LNCaP clone FGC (cell line): ENCODE measurements around the gene SBF2.
A peak's percentile ranks its signal among the peaks of the same experiment; 100 is the strongest.
"Not testable (repeated sequence)": the region's sequence is repeated elsewhere in the genome, so short reads cannot be mapped to it uniquely, and the experiment has no call there.

Source experiments
- DNase-seq: peaks from one replicate; pipeline ENCODE4 v3.0.0-alpha.2; 2011; ENCODE audit warnings: low read depth
- H3K4me3 ChIP-seq: 2 replicates; pipeline ENCODE4 v1.5.1; 2011; ENCODE audit warnings: mild to moderate bottlenecking, low read depth, low read length, control low read depth
- TF ChIP-seq, protein P1 (sequence below): IDR thresholded peaks from 2 replicates; pipeline ENCODE4 v1.5.1; 2012; ENCODE audit warnings: mild to moderate bottlenecking; ENCODE audit not compliant: control insufficient read depth, insufficient read depth; ENCODE audit errors: extremely low read depth

The SBF2 gene

DNA sequence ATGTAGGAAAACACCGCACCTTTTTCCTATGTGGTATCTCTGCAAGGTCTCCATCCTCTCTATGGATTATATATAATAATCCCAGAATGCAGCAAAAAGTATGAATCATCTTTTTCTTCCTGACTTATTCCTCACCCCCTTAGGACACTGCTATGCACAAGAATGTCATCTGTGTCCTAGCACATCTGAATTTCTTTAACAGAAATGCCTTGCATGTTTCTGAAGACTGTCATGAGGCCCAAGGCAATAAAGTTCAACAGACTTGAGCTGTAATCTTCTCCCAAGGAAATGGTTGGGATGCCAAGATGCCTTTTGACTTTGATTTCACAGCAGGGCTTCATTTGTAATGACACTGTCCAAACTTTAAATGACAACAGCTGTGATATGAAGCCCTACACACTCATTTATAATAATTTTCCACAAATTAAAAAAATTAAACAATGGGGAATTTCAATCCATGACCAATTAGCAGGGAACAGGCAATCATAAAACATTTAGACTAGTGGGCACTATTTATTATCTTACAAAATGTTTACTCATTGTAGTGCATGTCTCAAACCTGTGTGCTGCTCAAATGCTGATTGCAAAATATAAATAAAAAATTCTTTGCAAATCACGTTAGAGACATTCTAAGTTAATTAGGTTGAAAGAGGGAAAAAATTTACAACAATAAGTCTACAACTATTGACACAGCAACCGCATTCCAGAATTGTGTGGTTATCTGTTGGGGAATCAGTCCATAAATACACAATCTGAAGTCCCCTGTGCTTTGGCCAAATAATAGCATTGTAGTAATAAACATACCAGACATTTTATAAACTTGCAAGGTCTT is 387.8 kb downstream of the SBF2 start:
- no peak overlapping the region for H3K4me3 ChIP-seq
- peak; percentile 63 for DNase-seq
- TF ChIP-seq, protein P1, sequence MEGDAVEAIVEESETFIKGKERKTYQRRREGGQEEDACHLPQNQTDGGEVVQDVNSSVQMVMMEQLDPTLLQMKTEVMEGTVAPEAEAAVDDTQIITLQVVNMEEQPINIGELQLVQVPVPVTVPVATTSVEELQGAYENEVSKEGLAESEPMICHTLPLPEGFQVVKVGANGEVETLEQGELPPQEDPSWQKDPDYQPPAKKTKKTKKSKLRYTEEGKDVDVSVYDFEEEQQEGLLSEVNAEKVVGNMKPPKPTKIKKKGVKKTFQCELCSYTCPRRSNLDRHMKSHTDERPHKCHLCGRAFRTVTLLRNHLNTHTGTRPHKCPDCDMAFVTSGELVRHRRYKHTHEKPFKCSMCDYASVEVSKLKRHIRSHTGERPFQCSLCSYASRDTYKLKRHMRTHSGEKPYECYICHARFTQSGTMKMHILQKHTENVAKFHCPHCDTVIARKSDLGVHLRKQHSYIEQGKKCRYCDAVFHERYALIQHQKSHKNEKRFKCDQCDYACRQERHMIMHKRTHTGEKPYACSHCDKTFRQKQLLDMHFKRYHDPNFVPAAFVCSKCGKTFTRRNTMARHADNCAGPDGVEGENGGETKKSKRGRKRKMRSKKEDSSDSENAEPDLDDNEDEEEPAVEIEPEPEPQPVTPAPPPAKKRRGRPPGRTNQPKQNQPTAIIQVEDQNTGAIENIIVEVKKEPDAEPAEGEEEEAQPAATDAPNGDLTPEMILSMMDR = no peak

DNA sequence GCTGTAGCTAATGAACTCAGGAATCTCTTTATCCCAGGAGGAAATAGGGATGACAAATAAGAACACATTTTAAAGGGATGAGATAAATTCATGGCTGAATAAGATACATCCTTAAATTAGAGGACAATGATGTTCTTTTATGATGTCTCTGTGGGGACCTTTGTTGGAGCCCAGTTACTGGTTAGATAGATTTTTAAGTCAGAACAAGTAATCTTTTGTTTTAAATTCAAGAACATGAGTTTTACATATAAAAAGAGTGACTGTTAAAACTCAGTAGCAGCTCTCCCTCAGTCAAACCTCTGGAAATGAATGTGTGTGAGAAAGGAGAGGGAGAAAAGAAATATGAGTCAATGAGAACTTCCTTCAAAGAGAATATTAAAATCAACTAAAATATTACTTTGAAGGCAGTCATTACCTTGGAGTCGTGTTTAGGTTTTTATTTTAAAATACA is 388.5 kb downstream of the SBF2 start:
- no peak overlapping the region for H3K4me3 ChIP-seq
- DNase-seq = no peak
- TF ChIP-seq, protein P1 = no peak

DNA sequence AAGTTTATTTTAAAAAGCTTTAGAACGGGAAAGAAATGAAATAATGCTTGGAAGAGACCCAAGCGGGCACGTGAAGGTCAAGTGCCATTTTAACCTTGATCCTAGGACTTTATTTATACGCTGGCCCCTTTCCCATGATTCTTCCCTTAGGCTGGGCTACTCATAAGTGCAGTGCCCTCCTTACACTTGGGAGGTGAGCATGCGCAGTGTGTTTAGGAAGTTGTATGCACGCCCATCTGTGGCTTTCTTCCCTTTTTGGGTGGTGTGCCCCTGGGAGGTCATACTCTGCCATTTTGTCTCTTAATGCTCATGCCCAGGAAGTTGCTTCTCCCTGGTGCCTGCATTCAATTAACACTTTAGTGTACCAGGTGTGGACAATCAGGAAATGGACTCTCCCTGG is 390.4 kb downstream of the SBF2 start:
- H3K4me3 ChIP-seq = no peak overlapping the region
- TF ChIP-seq, protein P1 = no peak
- DNase-seq = no peak

DNA sequence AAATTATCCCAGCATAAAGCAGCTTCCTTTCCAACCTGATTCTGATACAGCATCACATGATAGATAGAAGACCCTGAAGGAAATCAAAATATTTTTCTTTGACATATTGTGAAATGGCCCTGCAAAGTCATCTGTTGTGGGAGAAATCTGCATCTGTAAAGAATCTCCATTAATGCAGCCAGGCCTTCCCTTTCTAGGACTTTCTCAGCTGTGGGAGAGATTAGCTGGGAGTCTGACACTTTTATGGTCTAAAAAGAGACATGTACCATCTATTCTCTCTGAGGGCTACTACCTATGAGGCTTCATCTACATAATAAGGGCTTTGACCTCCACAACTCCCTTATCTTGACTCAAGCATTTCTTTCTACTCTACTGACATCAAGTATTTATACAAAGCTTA is 392.1 kb downstream of the SBF2 start:
- DNase-seq = no peak
- TF ChIP-seq, protein P1 = no peak
- H3K4me3 ChIP-seq = no peak overlapping the region

DNA sequence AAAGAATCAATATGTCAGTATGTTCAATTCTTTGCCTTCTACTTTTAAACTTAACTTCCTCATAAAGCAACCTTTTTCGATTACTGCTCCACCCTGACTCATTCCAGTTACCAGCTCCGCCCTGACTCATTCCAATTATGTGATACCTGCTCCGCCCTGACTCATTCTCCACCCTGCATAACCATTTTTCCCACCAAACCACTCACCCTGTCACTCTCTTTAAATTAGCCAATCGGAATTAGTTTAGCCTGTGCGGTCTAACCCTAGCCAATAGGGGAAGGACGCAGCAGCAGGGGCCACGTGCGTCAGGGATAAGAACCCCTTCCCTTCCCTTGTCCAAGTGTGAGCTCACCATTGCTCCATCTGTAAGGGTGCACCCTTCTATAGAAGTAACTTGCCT is 393.8 kb downstream of the SBF2 start:
- not testable (repeated sequence) for DNase-seq, H3K4me3 ChIP-seq

DNA sequence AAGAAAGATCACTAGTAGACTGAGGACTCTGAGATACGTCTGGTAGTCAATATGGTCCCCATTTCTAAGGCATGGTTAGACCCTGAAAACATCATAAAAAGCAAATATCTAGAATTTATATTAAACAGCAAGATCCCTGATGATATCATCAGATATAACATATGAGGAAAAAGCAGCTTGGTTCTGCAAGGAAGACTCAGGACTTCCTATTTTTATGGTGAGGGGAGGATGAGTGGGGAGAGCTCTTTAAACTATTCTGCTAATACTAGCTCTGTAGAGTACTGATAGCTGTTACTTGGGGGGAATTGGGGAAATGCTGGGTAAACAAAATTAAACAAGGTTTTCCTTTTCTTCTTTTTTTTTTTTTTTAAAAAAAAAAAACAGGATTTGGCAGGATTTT is 394.3 kb downstream of the SBF2 start:
- DNase-seq = no peak

DNA sequence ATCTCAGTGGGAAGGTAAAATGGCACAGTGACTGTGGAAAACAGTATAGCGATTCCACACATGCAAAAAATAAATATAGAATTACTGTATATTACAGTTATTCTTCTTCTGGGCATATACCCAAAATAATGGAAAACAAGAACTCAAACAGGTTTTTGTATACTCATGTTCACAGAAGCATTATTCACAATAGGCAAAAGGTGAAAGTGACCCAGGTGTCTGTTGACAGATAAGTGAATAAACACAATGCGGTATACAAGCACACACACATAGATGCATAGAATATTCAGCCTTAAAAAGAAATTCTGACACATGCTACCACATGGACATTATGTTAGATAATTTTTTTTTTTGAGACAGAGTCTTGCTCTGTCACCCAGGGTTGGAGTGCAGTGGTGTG is 397.1 kb downstream of the SBF2 start:
- TF ChIP-seq, protein P1 = no peak
- peak; percentile 70 for DNase-seq
- H3K4me3 ChIP-seq = no peak overlapping the region

More for the DNA sequence above, 394.3 kb downstream of the SBF2 start:
- TF ChIP-seq, protein P1 = no peak
- no peak overlapping the region for H3K4me3 ChIP-seq
